Measurements from ENCODE around the gene SPATC1L. TPM values are rescaled to one million over a fixed set of nuclear protein-coding genes. Genes with fewer than 3 reads are reported as not detected.

Gene SPATC1L
- total and polyA plus RNA-seq, 2 of the 8 experiments (the other 6 are each of a cell fraction or from before 2014, with no cell fraction given), result 24.9 to 50.0 TPM

- TF ChIP-seq, protein P1, sequence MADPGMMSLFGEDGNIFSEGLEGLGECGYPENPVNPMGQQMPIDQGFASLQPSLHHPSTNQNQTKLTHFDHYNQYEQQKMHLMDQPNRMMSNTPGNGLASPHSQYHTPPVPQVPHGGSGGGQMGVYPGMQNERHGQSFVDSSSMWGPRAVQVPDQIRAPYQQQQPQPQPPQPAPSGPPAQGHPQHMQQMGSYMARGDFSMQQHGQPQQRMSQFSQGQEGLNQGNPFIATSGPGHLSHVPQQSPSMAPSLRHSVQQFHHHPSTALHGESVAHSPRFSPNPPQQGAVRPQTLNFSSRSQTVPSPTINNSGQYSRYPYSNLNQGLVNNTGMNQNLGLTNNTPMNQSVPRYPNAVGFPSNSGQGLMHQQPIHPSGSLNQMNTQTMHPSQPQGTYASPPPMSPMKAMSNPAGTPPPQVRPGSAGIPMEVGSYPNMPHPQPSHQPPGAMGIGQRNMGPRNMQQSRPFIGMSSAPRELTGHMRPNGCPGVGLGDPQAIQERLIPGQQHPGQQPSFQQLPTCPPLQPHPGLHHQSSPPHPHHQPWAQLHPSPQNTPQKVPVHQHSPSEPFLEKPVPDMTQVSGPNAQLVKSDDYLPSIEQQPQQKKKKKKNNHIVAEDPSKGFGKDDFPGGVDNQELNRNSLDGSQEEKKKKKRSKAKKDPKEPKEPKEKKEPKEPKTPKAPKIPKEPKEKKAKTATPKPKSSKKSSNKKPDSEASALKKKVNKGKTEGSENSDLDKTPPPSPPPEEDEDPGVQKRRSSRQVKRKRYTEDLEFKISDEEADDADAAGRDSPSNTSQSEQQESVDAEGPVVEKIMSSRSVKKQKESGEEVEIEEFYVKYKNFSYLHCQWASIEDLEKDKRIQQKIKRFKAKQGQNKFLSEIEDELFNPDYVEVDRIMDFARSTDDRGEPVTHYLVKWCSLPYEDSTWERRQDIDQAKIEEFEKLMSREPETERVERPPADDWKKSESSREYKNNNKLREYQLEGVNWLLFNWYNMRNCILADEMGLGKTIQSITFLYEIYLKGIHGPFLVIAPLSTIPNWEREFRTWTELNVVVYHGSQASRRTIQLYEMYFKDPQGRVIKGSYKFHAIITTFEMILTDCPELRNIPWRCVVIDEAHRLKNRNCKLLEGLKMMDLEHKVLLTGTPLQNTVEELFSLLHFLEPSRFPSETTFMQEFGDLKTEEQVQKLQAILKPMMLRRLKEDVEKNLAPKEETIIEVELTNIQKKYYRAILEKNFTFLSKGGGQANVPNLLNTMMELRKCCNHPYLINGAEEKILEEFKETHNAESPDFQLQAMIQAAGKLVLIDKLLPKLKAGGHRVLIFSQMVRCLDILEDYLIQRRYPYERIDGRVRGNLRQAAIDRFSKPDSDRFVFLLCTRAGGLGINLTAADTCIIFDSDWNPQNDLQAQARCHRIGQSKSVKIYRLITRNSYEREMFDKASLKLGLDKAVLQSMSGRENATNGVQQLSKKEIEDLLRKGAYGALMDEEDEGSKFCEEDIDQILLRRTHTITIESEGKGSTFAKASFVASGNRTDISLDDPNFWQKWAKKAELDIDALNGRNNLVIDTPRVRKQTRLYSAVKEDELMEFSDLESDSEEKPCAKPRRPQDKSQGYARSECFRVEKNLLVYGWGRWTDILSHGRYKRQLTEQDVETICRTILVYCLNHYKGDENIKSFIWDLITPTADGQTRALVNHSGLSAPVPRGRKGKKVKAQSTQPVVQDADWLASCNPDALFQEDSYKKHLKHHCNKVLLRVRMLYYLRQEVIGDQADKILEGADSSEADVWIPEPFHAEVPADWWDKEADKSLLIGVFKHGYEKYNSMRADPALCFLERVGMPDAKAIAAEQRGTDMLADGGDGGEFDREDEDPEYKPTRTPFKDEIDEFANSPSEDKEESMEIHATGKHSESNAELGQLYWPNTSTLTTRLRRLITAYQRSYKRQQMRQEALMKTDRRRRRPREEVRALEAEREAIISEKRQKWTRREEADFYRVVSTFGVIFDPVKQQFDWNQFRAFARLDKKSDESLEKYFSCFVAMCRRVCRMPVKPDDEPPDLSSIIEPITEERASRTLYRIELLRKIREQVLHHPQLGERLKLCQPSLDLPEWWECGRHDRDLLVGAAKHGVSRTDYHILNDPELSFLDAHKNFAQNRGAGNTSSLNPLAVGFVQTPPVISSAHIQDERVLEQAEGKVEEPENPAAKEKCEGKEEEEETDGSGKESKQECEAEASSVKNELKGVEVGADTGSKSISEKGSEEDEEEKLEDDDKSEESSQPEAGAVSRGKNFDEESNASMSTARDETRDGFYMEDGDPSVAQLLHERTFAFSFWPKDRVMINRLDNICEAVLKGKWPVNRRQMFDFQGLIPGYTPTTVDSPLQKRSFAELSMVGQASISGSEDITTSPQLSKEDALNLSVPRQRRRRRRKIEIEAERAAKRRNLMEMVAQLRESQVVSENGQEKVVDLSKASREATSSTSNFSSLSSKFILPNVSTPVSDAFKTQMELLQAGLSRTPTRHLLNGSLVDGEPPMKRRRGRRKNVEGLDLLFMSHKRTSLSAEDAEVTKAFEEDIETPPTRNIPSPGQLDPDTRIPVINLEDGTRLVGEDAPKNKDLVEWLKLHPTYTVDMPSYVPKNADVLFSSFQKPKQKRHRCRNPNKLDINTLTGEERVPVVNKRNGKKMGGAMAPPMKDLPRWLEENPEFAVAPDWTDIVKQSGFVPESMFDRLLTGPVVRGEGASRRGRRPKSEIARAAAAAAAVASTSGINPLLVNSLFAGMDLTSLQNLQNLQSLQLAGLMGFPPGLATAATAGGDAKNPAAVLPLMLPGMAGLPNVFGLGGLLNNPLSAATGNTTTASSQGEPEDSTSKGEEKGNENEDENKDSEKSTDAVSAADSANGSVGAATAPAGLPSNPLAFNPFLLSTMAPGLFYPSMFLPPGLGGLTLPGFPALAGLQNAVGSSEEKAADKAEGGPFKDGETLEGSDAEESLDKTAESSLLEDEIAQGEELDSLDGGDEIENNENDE (IDR thresholded peaks at IDR 0.05; ENCODE audit: insufficient replicate concordance, low read length), result no peak
- no peak for TF ChIP-seq SIRT6 (IDR thresholded peaks at IDR 0.05; ENCODE audit: low read length)
- TF ChIP-seq CHD2 (IDR thresholded peaks at IDR 0.05; ENCODE audit: low read length), result no peak
- no peak for TF ChIP-seq JUN (IDR thresholded peaks at IDR 0.05; ENCODE audit: low read depth, low read length)
- no peak for TF ChIP-seq SUZ12 (IDR thresholded peaks at IDR 0.05; ENCODE audit: low read length)
- no peak for TF ChIP-seq RNF2 (IDR thresholded peaks at IDR 0.05; ENCODE audit: borderline replicate concordance, low read depth, low read length, missing control alignments, poor library complexity, severe bottlenecking)
- TF ChIP-seq SIN3A (conservative IDR thresholded peaks at IDR 0.05 in 1 of 2, IDR thresholded peaks at IDR 0.05 in 1 of 2; ENCODE audit: low read depth in 1 of 2, low read length in 2 of 2), result no peak
- no peak for TF ChIP-seq POLR2A (IDR thresholded peaks at IDR 0.05; ENCODE audit: control extremely low read depth in 1 of 2, low read depth in 2 of 2, low read length in 2 of 2)
- no peak for TF ChIP-seq NRF1 (IDR thresholded peaks at IDR 0.05; ENCODE audit: low read depth, low read length)
- TF ChIP-seq KDM4A (IDR thresholded peaks at IDR 0.05; ENCODE audit: low read depth, low read length, severe bottlenecking), result no peak
- no peak for TF ChIP-seq YY1 (IDR thresholded peaks at IDR 0.05; ENCODE audit: low read depth, low read length)
These were observed 29.5 kb upstream of the SPATC1L start (continued) for GRCh38 chr21:46213620-46214286.
